ENCODE data around the gene PRUNE1.

Gene PRUNE1

GRCh38 chr1:150976879-150977694 lies 31.2 kb upstream of the PRUNE1 start:
- DNase-seq (ENCODE audit: low spot score): peak; percentile 50

- peak; percentile 91 for DNase-seq (ENCODE audit: low spot score)
These were observed 28.9 kb upstream of the PRUNE1 start for GRCh38 chr1:150979092-150980056.

DNA sequence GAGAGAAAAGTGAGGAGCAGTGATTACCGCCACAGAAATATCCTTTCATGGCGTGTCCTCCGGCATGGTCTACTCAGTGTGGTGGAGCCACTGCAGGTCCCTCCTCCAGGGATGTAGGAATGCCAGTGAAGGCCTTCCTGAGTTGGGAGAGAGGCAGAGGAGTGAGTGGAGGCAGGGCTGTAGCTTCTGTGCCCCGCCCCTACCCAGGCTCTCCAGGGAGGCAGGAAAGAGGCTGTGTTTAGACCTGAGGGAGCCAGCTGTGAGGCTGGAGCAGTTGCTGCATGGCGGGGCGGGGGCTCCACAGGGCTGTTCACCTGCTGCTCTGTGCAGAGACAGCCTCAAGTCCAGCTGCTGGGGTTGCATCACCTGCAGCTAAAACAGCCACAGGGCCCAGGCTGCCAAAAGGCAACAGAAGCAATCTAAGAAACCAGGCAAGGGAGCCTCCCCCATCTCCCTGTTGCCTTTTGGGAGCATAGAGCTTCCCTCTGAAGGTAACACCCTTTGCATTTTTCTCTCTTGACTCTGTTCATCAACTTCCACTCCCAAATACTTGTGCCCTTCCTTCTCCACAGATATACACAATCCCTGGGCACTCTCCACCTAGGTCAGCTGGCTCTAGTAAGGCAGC lies 27.0 kb upstream of the PRUNE1 start:
- DNase-seq (ENCODE audit: low spot score): peak; percentile 42

- peak; percentile 35 for DNase-seq (ENCODE audit: low spot score)
These were observed 26.2 kb upstream of the PRUNE1 start, which contains the start of gene ANXA9 for GRCh38 chr1:150981805-150982712. TSS of gene ANXA9 (plus strand) at chr1:150982292. CDS start at chr1:150983106, 814 bp downstream.

GRCh38 chr1:150985179-150985825 lies 22.9 kb upstream of the PRUNE1 start:
- no peak for DNase-seq (ENCODE audit: low spot score)

DNA sequence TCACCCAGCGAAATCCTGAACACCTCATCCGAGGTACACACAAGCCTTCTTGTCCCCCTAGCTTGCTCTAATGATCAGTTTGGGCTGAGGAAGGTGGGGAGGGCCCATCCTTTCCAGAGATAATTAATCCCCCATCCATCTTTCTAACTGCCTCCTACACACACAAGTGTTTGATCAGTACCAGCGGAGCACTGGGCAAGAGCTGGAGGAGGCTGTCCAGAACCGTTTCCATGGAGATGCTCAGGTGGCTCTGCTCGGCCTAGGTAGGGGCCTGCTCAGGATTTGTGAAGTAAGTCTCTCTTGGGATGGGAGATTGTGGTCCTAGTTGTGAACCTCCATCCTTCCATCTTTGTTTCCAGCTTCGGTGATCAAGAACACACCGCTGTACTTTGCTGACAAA lies 20.3 kb upstream of the PRUNE1 start:
- DNase-seq (ENCODE audit: low spot score): no peak

DNA sequence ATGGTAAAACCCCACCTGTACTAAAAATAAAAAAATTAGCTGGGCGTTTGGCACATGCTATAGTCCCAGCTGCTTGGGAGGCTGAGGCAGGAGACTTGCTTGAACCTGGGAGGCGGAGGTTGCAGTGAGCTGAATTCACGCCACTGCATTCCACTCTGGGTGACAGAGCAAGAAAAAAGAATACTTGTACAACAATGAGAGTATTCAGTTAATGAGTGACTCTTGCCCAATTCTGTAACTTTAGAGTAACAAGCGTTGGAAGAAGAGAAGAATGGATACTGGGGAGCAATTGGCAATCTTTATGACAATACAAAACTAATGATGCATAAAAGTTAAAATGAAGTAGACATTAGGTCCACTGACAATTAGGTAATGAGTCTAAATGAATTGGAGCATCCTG lies 15.6 kb upstream of the PRUNE1 start:
- no peak for DNase-seq (ENCODE audit: low spot score)

DNA sequence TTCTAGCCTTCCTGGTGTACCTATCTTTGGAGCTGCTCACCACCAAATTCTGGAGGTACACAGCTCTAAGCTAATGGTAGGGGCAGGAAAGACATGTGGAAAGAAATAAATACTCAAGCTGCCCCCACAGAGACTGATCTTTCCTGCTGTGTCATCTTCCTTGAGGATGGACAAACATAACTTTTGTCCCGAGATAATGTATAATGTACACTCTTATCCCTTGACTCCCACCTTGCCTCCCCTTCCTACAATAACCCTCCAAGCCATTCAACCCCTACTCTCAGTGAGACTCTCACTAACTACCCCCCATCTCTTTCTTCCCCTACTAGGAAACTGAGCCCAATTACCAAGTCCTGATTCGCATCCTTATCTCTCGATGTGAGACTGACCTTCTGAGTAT lies 14.0 kb upstream of the PRUNE1 start:
- DNase-seq (ENCODE audit: low spot score): no peak

DNA sequence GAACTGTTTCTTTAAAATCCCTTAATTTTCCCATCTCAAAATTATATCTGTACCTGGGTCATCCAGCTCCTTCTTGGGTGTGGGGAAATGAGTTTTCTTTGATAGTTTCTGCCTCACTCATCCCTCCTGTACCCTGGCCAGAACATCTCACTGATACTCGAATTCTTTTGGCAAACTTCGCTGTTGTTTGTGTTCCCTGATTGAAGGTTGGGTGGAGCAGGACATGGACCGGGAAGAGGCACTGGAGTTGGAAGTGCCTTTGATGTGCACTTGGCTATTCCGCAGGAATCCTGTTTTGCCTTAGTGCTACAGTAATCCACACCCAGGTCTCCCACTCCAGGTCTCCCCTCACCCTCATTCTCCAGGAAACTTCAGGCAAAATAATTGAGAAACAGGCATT lies 12.8 kb upstream of the PRUNE1 start:
- DNase-seq (ENCODE audit: low spot score): no peak

GRCh38 chr1:150995896-150996295 lies 12.4 kb upstream of the PRUNE1 start:
- no peak for DNase-seq (ENCODE audit: low spot score)

DNA sequence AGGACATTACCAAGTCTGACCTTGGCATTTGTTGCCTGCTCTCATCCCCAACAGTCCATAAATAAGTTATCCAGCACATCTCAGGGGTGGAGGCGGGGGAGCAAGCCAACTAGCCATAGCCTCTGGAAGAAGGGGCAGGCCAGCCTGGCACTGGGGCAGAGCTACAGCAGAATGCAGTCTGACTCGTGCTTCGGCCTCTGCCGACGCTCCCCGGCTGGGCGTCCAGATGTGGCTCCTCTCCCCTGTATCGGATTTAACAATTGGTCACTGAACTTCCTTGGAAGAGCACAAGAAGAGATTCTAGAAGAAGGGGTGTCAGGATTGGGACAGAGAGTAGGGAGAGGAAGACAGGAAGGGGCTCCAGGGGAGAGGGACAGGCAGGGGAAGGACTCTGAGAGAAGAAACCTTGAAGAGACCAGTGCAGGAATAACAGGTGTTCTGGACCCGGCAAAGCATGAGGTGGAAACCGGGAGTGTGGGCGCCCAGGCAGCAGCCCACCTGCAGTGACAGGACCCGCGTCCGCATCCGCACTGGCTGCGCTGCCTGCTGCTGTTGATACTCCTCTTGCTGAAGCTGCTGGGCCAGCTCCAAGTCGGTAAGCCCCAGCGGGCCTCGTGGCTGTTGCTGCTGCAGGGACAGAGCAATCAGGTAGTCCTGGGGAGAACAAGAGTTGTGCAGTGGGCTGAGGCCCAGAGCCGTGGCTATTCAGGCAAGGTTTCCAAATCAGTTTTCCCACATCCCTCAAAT lies 10.9 kb upstream of the PRUNE1 start:
- no peak for DNase-seq (ENCODE audit: low spot score)

DNA sequence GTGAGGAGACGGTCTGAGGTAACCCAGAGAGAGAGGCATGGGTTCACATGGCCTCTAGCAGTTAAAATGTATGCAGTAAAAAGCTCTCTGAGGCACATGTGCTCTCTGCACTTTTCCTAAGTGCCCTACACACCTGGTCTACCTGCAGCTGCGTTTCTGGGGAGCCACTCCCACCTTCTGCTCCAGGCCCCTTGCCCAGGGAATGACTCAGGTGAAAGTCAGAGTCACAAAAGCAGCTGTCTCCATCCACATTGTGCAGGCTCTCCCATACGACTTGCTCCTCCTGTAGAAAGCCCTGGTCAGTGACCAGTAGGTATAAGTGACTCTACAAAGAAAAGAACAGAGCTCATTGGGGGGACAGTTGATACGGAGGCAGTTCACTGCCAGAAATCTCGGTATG lies 10.3 kb upstream of the PRUNE1 start:
- DNase-seq (ENCODE audit: low spot score): no peak

GRCh38 chr1:150999051-150999674 lies 9.1 kb upstream of the PRUNE1 start:
- DNase-seq (ENCODE audit: low spot score): peak; percentile 37

DNA sequence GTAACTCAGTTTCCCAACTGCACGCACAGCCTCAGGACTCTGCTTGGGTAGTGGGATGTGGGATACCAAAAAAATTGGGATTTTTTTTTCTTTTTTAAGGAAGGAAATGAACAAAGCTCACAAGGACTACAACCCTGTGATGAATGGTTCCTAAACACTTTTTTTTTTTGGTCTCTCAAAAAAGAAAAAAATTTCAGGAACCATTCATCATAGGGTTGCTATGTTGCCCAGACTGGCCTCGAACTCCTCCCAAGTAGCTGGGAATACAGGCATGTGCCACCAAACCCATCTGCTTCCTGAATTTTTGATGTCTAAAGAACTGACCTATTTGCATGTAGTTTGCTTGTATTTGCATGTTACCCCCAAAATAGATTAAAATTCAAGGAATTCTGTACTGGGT lies 8.3 kb upstream of the PRUNE1 start:
- DNase-seq (ENCODE audit: low spot score): no peak

GRCh38 chr1:151000408-151000807 lies 7.8 kb upstream of the PRUNE1 start:
- DNase-seq (ENCODE audit: low spot score): no peak

DNA sequence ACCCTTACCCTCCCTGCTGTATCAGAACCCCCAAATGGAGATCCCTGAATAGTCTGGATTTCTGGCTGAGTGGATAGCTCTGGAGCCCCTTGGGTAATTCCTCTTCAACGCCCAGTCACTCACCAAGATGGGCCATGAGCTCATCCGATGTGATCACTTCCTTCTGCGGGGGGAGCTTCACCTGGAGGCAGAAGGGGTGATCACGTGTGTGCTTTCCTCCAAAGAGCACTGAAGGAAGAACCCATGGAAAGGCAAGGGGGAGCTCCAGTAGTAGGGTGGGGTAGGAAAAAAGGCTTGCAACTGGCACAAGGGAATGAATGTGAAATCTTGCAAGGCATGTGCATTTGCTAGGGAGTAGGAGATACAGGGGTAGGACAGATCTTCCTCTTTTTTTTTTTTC lies 6.6 kb upstream of the PRUNE1 start:
- no peak for DNase-seq (ENCODE audit: low spot score)

DNA sequence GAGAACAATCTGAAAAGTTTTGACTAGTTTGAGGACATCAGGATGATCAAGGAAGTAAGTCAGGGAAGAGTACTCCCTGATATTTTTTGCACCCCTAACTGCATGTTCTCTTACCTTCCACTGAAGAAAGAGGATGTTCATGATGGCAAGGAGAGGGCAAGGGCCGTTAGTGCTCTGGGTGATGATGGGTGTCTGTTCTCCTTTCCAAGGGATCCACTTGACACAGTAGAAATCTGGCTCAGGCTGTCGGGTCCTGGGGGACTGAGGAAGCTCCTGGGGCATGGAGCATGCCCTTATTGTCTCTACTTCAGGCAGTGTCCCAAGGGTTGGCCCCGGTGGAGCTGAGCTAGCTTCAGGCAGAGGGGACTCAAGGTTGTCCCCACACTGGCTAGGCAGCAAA lies 6.2 kb upstream of the PRUNE1 start:
- no peak for DNase-seq (ENCODE audit: low spot score)

- no peak for DNase-seq (ENCODE audit: low spot score)
These were observed 5.6 kb upstream of the PRUNE1 start for GRCh38 chr1:151002611-151003010.

DNA sequence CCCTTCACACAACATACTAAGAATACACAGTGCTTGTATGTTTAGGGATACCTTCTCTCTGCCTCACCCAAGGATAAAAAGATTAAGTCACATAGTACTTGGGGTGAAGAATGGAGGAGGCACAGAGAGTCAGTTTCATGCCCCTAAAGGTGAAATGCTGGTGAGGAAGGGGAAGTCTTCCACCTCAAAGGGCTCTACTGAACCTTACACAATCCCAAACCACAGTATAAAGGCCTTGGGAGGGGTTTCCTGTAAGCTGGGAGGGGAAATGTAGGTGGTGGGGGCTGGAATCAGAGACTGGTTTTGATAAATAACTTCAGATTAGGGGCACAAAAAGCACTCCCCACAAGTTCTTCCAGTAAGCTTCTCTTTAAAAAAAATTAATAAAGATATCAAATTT lies 5.1 kb upstream of the PRUNE1 start:
- DNase-seq (ENCODE audit: low spot score): no peak

Data from AG20443 (cell line).